Measurements from ENCODE around the gene CRB3. TPM values are rescaled to one million over a fixed set of nuclear protein-coding genes. Genes with fewer than 3 reads are reported as not detected.

Gene CRB3
- total and polyA plus RNA-seq, 9 of the 15 experiments (the other 6 are each of a cell fraction or from before 2014, with no cell fraction given) = 0.49 TPM; not detected in 8

DNA sequence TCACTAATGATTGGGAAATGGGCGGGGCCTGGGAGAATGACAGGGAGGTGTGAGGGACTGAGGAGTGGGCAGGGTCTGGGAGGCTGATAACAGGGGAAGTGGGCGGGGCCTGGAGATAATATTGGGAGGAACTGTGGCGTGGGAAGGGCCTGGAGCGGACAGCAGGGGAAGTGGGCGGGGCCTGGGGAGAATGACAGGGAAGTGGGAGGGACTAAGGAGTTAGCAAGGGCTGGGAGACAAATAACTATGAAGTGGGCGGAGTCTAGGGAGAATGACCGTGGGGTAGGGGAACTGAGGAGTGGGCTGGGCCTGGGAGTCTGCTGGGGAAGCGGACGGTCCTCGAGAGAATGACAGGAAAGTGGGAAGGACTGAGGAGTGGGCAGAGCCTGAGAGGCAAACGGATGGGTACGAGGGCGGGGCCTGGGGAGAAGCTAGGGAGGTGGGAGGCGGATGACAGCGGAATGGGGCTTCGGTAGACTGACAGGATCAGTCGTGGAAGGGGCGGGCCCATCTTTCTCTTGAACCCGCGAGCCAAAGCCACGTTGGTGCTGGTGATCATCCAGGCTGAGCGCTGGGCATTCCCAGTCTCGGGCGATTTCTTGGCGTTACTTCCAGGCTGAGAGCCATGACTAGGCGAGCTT lies 52.1 kb downstream of the CRB3 start (continued):
- TF ChIP-seq ZEB2 (IDR thresholded peaks at IDR 0.05) (0 out of 2 replicates have a peak, but pooled peaks have one; percentile 42), MXI1 (IDR thresholded peaks at IDR 0.05; ENCODE audit: low read depth, low read length) (peak; percentile 26; the same call in 1 of the 2 replicates), POLR2B (IDR thresholded peaks at IDR 0.05; ENCODE audit: low read depth, partially characterized antibody) (peak; percentile 63), MTA1 (IDR thresholded peaks at IDR 0.05; ENCODE audit: borderline replicate concordance) (peak; percentile 67; the same call in 1 of the 2 replicates), SMARCB1 (IDR thresholded peaks at IDR 0.05; ENCODE audit: insufficient read length, low read depth) (no peak), ZNF398 (CRISPR knock-in tag; IDR thresholded peaks at IDR 0.05) (no peak), AFF1 (IDR thresholded peaks at IDR 0.05; ENCODE audit: low read depth in 1 of 2, partially characterized antibody in 2 of 2) (no peak), SMARCE1 (IDR thresholded peaks at IDR 0.05) (0 out of 2 replicates have a peak, but pooled peaks have one; percentile 33), POLR2G (IDR thresholded peaks at IDR 0.05; ENCODE audit: low read depth, low read length) (peak; percentile 84), SIN3A (IDR thresholded peaks at IDR 0.05; ENCODE audit: borderline replicate concordance in 2 of 2, control insufficient read depth in 1 of 2, low read depth in 2 of 2, low read length in 2 of 2) (peak; percentile 49 to 62; a peak in 2 of 4 replicates), NR2C1 (IDR thresholded peaks at IDR 0.05) (no peak), NR2C1 (tag; IDR thresholded peaks at IDR 0.05) (no peak), BMI1 (IDR thresholded peaks at IDR 0.05; ENCODE audit: low read length) (no peak), SAP30 (IDR thresholded peaks at IDR 0.05; ENCODE audit: borderline replicate concordance, insufficient read depth, low read depth, low read length, poor library complexity, severe bottlenecking) (peak; percentile 48), ARID1B (IDR thresholded peaks at IDR 0.05) (0 out of 2 replicates have a peak, but pooled peaks have one; percentile 36), ZNF232 (CRISPR knock-in tag; IDR thresholded peaks at IDR 0.05) (no peak), ZBTB26 (CRISPR knock-in tag; IDR thresholded peaks at IDR 0.05) (0 out of 2 replicates have a peak, but pooled peaks have one; percentile 33), STAT5B (CRISPR knock-in tag; IDR thresholded peaks at IDR 0.05) (no peak), NBN (IDR thresholded peaks at IDR 0.05; ENCODE audit: low read depth) (peak; percentile 65; the same call in 1 of the 2 replicates)
- TF ChIP-seq, protein P1, sequence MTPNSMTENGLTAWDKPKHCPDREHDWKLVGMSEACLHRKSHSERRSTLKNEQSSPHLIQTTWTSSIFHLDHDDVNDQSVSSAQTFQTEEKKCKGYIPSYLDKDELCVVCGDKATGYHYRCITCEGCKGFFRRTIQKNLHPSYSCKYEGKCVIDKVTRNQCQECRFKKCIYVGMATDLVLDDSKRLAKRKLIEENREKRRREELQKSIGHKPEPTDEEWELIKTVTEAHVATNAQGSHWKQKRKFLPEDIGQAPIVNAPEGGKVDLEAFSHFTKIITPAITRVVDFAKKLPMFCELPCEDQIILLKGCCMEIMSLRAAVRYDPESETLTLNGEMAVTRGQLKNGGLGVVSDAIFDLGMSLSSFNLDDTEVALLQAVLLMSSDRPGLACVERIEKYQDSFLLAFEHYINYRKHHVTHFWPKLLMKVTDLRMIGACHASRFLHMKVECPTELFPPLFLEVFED (CRISPR knock-in tag; conservative IDR thresholded peaks at IDR 0.05) = no peak; the same call in 1 of the 2 replicates

Data from K562 (cell line).